Adrenal gland (tissue), 12 donors: ENCODE data around the gene GATD1. TPM values are rescaled to one million over a fixed set of nuclear protein-coding genes. Genes with fewer than 3 reads are reported as not detected.
A peak's percentile ranks its signal among the peaks of the same experiment; 100 is the strongest.

ENCODE experiments used
- DNase-seq, 7 donors: peaks; one replicate each; pipeline ENCODE4 v3.0.0-alpha.2; 2019 to 2020
- H3K27ac ChIP-seq, 5 donors: fragments of 200-600 bp; sonication (generic) in 4 of 5; 1 replicate in 3 of 5; 2 replicates in 2 of 5; pipeline versions ENCODE4 v1.5.1 to v1.8.0; 2016 to 2020; ENCODE audit warnings: mild to moderate bottlenecking in 1 of 5
- H3K27me3 ChIP-seq: fragments of 200-600 bp; 2 replicates; pipeline ENCODE4 v1.8.0; 2021
- H3K36me3 ChIP-seq, 2 donors: fragments of 200-600 bp; replicated peaks in 1 of 2; 1 replicate in 1 of 2; 2 replicates in 1 of 2; pipeline versions ENCODE4 v1.5.1 to v1.8.0; 2018 to 2022
- H3K4me1 ChIP-seq, 2 donors: fragments of 200-600 bp; replicated peaks in 1 of 2; 1 replicate in 1 of 2; 2 replicates in 1 of 2; pipeline versions ENCODE4 v1.5.1 to v1.8.0; 2018 to 2021
- H3K4me3 ChIP-seq, 4 donors: fragments of 200-600 bp; sonication (generic) in 3 of 4; one replicate each; pipeline ENCODE4 v1.5.1; 2016 to 2018
- H3K9me3 ChIP-seq, 3 donors: fragments of 200-600 bp; sonication (generic) in 1 of 3; replicated peaks in 1 of 3; 1 replicate in 2 of 3; 2 replicates in 1 of 3; pipeline versions ENCODE4 v1.5.1 to v1.8.0; 2016 to 2021
- POLR2A ChIP-seq, 2 donors: fragments of 450-650 bp; IDR thresholded peaks; one replicate each; pipeline ENCODE4 v1.6.1; 2017; ENCODE audit warnings: antibody characterized with exemption in 2 of 2, mild to moderate bottlenecking in 2 of 2, moderate library complexity in 1 of 2
- WGBS, 4 donors: extraction: QIAGEN DNeasy Blood & Tissue Kit in 2 of 4; methylation state at CpG; one replicate each; pipeline versions ENCODE4 v1.1.5 to v1.1.7; 2013 to 2017; 5-methylcytosine and 5-hydroxymethylcytosine counted together
- intact Hi-C, 2 donors: fragments of 100-400 bp; cut with DNase I; formaldehyde crosslinking; loops; one replicate each; pipeline versions ENCODE4 v1.14.1 to v1.15.0; 2022 to 2023
- polyA plus RNA-seq, 3 donors: library from polyadenylated mRNA; stranded (reverse); fragments of 200-250 nt in 2 of 3; fragments of 350-450 nt in 1 of 3; fragmentation: Illumina TruSeq in 1 of 3; extraction: RNeasy Lipid Tissue Mini Kit (QIAGEN cat#74804) in 1 of 3; gene quantifications; one replicate each; pipeline ENCODE4 v1.2.3, GENCODE V29; 2013 to 2014
- total RNA-seq, 9 donors: library from RNA; depleted of rRNA in 4 of 9; stranded (reverse); fragments of >200 nt in 4 of 9; fragments of 120-200 nt in 1 of 9; fragmentation: NEBNext Ultra II Directional in 1 of 9; extraction: Animal tissue kit (Norgen Biotek cat#: 25700) in 1 of 9; gene quantifications; one replicate each; pipeline versions ENCODE4 v1.1.0 to v1.2.4, GENCODE V29; 2013 to 2023
- TF ChIP-seq, protein P1 (sequence below), 6 experiments: fragments of 450-650 bp in 4 of 6; fragments of 200-600 bp in 2 of 6; sonication (generic) in 1 of 6; IDR thresholded peaks; 1 replicate in 5 of 6; 2 replicates in 1 of 6; pipeline versions ENCODE4 v1.5.1 to v1.8.0; 2016 to 2021; ENCODE audit warnings: antibody characterized with exemption in 6 of 6, mild to moderate bottlenecking in 2 of 6, moderate library complexity in 1 of 6
- donor health status: healthy with polysubstance abuse.
- donor health status: Bipolar disorder and iron deficiency.
- donor health status: DM: yes; HTN: yes; CAD: no.
- donor health status: DM: no; HTN: no; CAD: no.
- donor health status: DM: no; HTN: no; CAD: no.
- donor health status: DM: yes; HTN: yes; CAD: no.

The GATD1 gene
- total and polyA plus RNA-seq, 12 donors: 20.3 to 176 (median 80.5) TPM

DNA sequence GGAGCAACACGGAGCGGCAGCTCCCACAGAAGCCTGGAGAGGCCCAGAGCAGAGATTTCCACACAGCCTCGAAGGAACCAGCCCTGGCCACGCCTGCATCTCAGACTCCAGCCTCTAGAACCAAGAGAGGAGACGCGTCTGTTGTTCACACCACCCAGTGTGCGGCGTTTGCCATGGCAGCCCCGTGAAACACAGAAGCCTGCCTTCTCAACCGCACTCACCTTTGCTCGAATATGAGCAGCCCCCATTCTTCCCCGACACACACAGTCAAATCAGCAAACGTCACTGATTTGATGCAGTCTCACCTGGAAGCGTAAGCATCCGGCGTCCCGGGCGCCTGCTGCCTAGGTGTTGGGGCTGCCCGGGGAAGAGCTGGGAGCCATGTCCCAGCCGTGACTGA is 44.2 kb downstream of the GATD1 start:
- H3K9me3 ChIP-seq: no peaks in the 10 kb centered on the region
- TF ChIP-seq, protein P1, sequence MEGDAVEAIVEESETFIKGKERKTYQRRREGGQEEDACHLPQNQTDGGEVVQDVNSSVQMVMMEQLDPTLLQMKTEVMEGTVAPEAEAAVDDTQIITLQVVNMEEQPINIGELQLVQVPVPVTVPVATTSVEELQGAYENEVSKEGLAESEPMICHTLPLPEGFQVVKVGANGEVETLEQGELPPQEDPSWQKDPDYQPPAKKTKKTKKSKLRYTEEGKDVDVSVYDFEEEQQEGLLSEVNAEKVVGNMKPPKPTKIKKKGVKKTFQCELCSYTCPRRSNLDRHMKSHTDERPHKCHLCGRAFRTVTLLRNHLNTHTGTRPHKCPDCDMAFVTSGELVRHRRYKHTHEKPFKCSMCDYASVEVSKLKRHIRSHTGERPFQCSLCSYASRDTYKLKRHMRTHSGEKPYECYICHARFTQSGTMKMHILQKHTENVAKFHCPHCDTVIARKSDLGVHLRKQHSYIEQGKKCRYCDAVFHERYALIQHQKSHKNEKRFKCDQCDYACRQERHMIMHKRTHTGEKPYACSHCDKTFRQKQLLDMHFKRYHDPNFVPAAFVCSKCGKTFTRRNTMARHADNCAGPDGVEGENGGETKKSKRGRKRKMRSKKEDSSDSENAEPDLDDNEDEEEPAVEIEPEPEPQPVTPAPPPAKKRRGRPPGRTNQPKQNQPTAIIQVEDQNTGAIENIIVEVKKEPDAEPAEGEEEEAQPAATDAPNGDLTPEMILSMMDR (IDR thresholded peaks at IDR 0.05): no peak
- TF ChIP-seq POLR2A (IDR thresholded peaks at IDR 0.05): no peak
- H3K4me1 ChIP-seq: peaks cover 0 to 4% of the 10 kb centered on the region in 2 donors
- no peaks in the 10 kb centered on the region for H3K27me3 ChIP-seq
- H3K4me3 ChIP-seq: no peak overlapping the region
- no peak overlapping the region for H3K27ac ChIP-seq
- intact Hi-C loops: no loop called here
- H3K36me3 ChIP-seq: no peaks in the 10 kb centered on the region
- WGBS, 4 donors: 84 to 87% (median 86%) methylated on average over 10 to 20 of the region's 20 CpGs
- no peak for DNase-seq

DNA sequence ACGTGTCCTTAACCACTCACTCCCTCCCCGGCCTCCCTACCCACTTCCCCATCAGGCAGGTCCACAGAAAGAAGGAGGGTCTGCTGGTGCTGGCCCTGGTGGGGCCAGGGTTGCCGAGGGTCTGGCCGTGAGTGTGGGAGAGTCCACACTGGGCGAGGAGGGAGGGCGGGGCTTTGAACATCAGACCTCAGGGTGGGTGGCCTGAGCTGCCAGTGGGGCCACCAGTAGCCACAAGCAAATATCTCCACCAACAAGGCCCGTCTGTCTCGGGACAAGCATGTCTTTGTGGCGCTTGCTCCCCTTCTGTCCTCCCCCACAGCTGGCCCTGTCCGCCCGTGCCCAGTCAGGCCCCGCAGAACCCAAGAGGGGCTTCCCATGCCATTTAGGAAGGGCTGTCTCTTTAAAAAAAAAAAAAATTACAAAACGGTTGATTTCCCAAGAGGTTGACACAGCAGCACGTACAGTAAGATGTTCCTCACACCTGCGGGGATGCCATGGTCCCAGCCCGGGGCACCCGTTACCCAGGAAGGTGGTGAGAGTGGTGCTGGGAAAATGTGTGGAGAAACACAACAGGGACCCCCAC is 47.7 kb downstream of the GATD1 start:
- Histone ChIP-seq H3K36me3 (no peaks in the 10 kb centered on the region), H3K27me3 (peaks cover 9% of the 10 kb centered on the region), H3K4me1 (peaks cover 11 to 26% of the 10 kb centered on the region in 2 donors), H3K9me3 (no peaks in the 10 kb centered on the region), H3K27ac (no peak overlapping the region), H3K4me3 (no peak overlapping the region)
- 63 to 77% (median 69%) methylated on average over 11 to 17 of the region's 17 CpGs for WGBS, 4 donors
- intact Hi-C loops: loop anchor here in 1 of 2 donors (10.0 kb wide), 1 partner anchor 175 kb away; no protein-coding TSS in a partner anchor
- TF ChIP-seq POLR2A (IDR thresholded peaks at IDR 0.05): no peak
- TF ChIP-seq, protein P1 (IDR thresholded peaks at IDR 0.05): no peak
- DNase-seq: no peak

DNA sequence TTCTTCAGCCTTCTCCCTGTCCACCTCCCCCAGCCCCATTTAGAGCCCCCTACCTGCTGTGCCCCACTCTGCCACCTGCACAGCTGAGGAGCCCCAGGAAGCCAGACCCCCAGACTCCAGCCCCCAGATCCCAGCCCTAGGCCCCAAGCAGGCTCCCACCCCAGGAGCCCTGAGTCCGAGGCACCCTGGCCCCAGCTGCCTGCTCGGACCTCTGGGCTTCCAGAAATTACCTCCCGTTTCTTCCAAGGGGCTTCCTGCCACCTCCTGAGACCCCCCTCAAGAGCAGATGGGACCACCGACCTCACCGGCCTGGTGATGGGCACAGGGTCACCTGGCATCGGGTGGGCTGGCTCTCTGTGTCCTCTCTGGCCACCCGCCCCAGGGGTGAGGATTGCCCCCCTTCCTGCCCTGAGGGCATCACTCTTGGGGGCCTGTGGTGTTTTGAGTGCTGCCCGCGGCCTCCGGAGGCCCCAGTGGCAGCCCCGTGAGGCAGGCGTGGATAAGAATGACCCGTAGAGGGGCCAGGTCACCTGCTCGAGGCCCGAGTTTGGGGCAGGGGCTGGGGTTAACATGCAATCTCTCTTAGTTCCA is 48.3 kb downstream of the GATD1 start:
- H3K27ac ChIP-seq: peak overlapping the region in 1 of 5 donors; percentile 85
- H3K27me3 ChIP-seq: peaks cover 9% of the 10 kb centered on the region
- WGBS, 4 donors: 69 to 80% (median 76%) methylated on average over 1 to 15 of the region's 15 CpGs

More for the DNA sequence above, 48.3 kb downstream of the GATD1 start:
- Histone ChIP-seq H3K9me3 (no peaks in the 10 kb centered on the region), H3K4me3 (no peak overlapping the region), H3K4me1 (peaks cover 11 to 26% of the 10 kb centered on the region in 2 donors), H3K36me3 (no peaks in the 10 kb centered on the region)
- TF ChIP-seq POLR2A (IDR thresholded peaks at IDR 0.05): no peak
- TF ChIP-seq, protein P1 (IDR thresholded peaks at IDR 0.05): no peak
- no peak for DNase-seq
- intact Hi-C loops: loop anchor here in 1 of 2 donors (10.0 kb wide), 1 partner anchor 174 kb away; no protein-coding TSS in a partner anchor
